PC-3 (cell line): ENCODE measurements around the gene DUSP5.

Experiments used
- EZH2 ChIP-seq: fragments of 300-600 bp; sonication (generic); IDR thresholded peaks from one replicate; pipeline ENCODE4 v1.6.1; 2017; ENCODE audit warnings: antibody characterized with exemption, mild to moderate bottlenecking, low read length; ENCODE audit not compliant: unreplicated experiment
- EZH2phosphoT487 ChIP-seq: fragments of 300-600 bp; sonication (generic); IDR thresholded peaks from 2 replicates; pipeline ENCODE4 v1.6.1; 2018; ENCODE audit warnings: mild to moderate bottlenecking, antibody characterized with exemption, low read length, borderline replicate concordance
- TF ChIP-seq, protein P1 (sequence below): fragments of 300-600 bp; sonication (generic); conservative IDR thresholded peaks from 2 replicates; pipeline ENCODE4 v1.5.1; 2017; ENCODE audit warnings: antibody characterized with exemption, low read depth, mild to moderate bottlenecking, low read length

- TF ChIP-seq EZH2, result no peak
- TF ChIP-seq, protein P1, sequence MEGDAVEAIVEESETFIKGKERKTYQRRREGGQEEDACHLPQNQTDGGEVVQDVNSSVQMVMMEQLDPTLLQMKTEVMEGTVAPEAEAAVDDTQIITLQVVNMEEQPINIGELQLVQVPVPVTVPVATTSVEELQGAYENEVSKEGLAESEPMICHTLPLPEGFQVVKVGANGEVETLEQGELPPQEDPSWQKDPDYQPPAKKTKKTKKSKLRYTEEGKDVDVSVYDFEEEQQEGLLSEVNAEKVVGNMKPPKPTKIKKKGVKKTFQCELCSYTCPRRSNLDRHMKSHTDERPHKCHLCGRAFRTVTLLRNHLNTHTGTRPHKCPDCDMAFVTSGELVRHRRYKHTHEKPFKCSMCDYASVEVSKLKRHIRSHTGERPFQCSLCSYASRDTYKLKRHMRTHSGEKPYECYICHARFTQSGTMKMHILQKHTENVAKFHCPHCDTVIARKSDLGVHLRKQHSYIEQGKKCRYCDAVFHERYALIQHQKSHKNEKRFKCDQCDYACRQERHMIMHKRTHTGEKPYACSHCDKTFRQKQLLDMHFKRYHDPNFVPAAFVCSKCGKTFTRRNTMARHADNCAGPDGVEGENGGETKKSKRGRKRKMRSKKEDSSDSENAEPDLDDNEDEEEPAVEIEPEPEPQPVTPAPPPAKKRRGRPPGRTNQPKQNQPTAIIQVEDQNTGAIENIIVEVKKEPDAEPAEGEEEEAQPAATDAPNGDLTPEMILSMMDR, result no peak
- TF ChIP-seq EZH2phosphoT487, result no peak
Measured at GRCh38 chr10:110548002-110548401, 50.3 kb downstream of the DUSP5 start.
